Activated CD8-positive, alpha-beta T cell treated with anti-CD3 and anti-CD28 coated beads for 36 hours (primary cell): ENCODE data around the gene UMOD. TPM values are rescaled to one million over a fixed set of nuclear protein-coding genes. Genes with fewer than 3 reads are reported as not detected.

Source experiments
- ATAC-seq: fragments of 200-7000 bp; cut with Tn5 transposase; one replicate; pipeline ENCODE4 v1.10.0; 2021; ENCODE audit warnings: mild to moderate bottlenecking, moderate library complexity
- CTCF ChIA-PET: fragments of 350-600 bp; sonication (Branson Sonifier 250); formaldehyde crosslinking; loops from one replicate; lab custom pipeline; 2021; ENCODE audit warnings: antibody characterized with exemption; lab: Charles Lee
- POLR2A ChIA-PET: fragments of 350-600 bp; sonication (Branson Sonifier 250); formaldehyde crosslinking; loops from one replicate; lab custom pipeline; 2021; ENCODE audit warnings: antibody characterized with exemption; lab: Charles Lee
- DNase-seq: peaks from one replicate; pipeline ENCODE4 v3.0.0-alpha.2; 2020
- H3K27ac Mint-ChIP-seq: one replicate; pipeline ENCODE4 v1.8.0; 2021; ENCODE audit warnings: mild to moderate bottlenecking, mixed read lengths
- H3K27me3 Mint-ChIP-seq: one replicate; pipeline ENCODE4 v1.8.0; 2021; ENCODE audit warnings: mixed read lengths
- H3K36me3 Mint-ChIP-seq: one replicate; pipeline ENCODE4 v1.8.0; 2021; ENCODE audit warnings: low read depth, mixed read lengths
- H3K4me1 Mint-ChIP-seq: one replicate; pipeline ENCODE4 v1.8.0; 2021; ENCODE audit warnings: low read depth, mixed read lengths
- H3K4me3 Mint-ChIP-seq: one replicate; pipeline ENCODE4 v1.8.0; 2021; ENCODE audit warnings: mild to moderate bottlenecking, moderate library complexity, mixed read lengths
- H3K9me3 Mint-ChIP-seq: one replicate; pipeline ENCODE4 v1.8.0; 2021; ENCODE audit warnings: mixed read lengths
- intact Hi-C: fragments of 100-400 bp; cut with micrococcal nuclease; formaldehyde crosslinking; loops from one replicate; pipeline ENCODE4 v1.10.0; 2022
- total RNA-seq, 2 experiments: library from RNA; stranded (reverse); gene quantifications; one replicate each; pipeline ENCODE4 v1.2.3, GENCODE V29; 2021
- TF ChIP-seq, protein P1 (sequence below): fragments of 200-600 bp; IDR thresholded peaks from one replicate; pipeline ENCODE4 v1.8.0; 2022; ENCODE audit warnings: antibody characterized with exemption, mild to moderate bottlenecking

Gene UMOD
- total RNA-seq, 2 experiments from 2014 or later, result not detected

GRCh38 chr16:20397468-20398074, 45.1 kb upstream of the UMOD start:
- CTCF ChIA-PET, result no interaction called here
- H3K9me3 Mint-ChIP-seq, result no peaks in the 10 kb centered on the region
- TF ChIP-seq, protein P1, sequence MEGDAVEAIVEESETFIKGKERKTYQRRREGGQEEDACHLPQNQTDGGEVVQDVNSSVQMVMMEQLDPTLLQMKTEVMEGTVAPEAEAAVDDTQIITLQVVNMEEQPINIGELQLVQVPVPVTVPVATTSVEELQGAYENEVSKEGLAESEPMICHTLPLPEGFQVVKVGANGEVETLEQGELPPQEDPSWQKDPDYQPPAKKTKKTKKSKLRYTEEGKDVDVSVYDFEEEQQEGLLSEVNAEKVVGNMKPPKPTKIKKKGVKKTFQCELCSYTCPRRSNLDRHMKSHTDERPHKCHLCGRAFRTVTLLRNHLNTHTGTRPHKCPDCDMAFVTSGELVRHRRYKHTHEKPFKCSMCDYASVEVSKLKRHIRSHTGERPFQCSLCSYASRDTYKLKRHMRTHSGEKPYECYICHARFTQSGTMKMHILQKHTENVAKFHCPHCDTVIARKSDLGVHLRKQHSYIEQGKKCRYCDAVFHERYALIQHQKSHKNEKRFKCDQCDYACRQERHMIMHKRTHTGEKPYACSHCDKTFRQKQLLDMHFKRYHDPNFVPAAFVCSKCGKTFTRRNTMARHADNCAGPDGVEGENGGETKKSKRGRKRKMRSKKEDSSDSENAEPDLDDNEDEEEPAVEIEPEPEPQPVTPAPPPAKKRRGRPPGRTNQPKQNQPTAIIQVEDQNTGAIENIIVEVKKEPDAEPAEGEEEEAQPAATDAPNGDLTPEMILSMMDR, result no peak

GRCh38 chr16:20396846-20397467, 44.4 kb upstream of the UMOD start:
- H3K27me3 Mint-ChIP-seq, result no peaks in the 10 kb centered on the region
- TF ChIP-seq, protein P1, result no peak
- H3K4me1 Mint-ChIP-seq, result no peaks in the 10 kb centered on the region
- ATAC-seq (no peak), DNase-seq (no peak)
- intact Hi-C loops, result no loop called here
- H3K4me3 Mint-ChIP-seq, result no peak overlapping the region
- no peaks in the 10 kb centered on the region for H3K9me3 Mint-ChIP-seq
- H3K27ac Mint-ChIP-seq, result no peak overlapping the region
- ChIA-PET CTCF (interaction anchor here (4.4 kb wide), 1 partner anchor 12 kb away, joined by 32 read pairs; no protein-coding TSS in a partner anchor), POLR2A (no interaction called here)
- no peaks in the 10 kb centered on the region for H3K36me3 Mint-ChIP-seq

More at GRCh38 chr16:20397468-20398074, 45.1 kb upstream of the UMOD start:
- Mint-ChIP-seq H3K4me3 (no peak overlapping the region), H3K4me1 (no peaks in the 10 kb centered on the region), H3K27ac (no peak overlapping the region), H3K27me3 (no peaks in the 10 kb centered on the region), H3K36me3 (no peaks in the 10 kb centered on the region)
- DNase-seq (no peak), ATAC-seq (no peak)
- intact Hi-C loops, result no loop called here
- POLR2A ChIA-PET, result no interaction called here

- Mint-ChIP-seq H3K4me1 (no peaks in the 10 kb centered on the region), H3K4me3 (no peak overlapping the region), H3K9me3 (no peaks in the 10 kb centered on the region), H3K36me3 (no peaks in the 10 kb centered on the region), H3K27ac (no peak overlapping the region), H3K27me3 (no peaks in the 10 kb centered on the region)
- ATAC-seq, result no peak
- ChIA-PET POLR2A (no interaction called here), CTCF (interaction anchor here (4.4 kb wide), 1 partner anchor 11 kb away, joined by 32 read pairs; no protein-coding TSS in a partner anchor)
- TF ChIP-seq, protein P1, result no peak
- intact Hi-C loops, result no loop called here
- no peak for DNase-seq
Measured at GRCh38 chr16:20395946-20396345, 43.4 kb upstream of the UMOD start.

DNA sequence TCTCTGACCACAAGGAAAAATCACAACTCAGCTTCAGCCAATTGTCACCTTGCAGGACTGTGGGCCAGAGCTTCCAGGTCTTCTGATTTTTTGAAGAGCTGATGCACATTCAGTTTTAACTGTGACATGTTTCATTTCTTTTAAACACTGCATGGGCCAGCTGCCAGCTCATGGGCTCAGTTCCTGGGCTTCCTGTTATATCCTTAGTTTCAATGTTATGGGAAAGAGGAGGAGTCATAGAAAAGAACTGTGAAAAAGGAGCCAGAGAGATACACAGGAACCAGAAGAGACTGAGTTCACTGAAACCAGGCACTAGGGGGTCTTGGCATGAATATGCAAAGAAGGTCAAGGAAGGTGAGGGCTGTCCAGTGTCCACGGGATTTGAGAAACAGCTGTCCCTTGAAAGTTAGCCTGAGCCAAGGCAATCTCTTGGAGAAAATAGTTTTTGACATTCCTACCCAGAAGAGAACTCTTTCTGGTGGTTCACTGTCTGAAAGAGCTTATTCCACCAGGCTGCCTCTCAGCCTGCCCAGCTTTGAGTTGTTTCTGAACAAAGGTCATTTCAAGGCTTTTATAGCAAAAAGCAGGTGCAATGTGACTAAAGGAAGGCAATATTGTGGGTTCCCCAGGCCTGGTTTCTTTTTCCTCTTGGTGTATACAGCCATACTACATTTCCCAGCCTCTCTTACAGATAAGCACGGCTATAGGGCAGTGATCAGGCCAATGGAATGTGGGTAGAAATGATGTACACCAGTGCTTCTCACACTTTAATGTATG, 41.5 kb upstream of the UMOD start:
- Mint-ChIP-seq H3K36me3 (no peaks in the 10 kb centered on the region), H3K27ac (no peak overlapping the region), H3K27me3 (no peaks in the 10 kb centered on the region), H3K4me1 (no peaks in the 10 kb centered on the region), H3K9me3 (no peaks in the 10 kb centered on the region), H3K4me3 (no peak overlapping the region)
- POLR2A ChIA-PET, result interaction anchor here (0.6 kb wide), 1 partner anchor 118 kb away, joined by 3 read pairs; no protein-coding TSS in a partner anchor
- CTCF ChIA-PET, result interaction anchor here (4.4 kb wide), 1 partner anchor 9 kb away, joined by 32 read pairs; no protein-coding TSS in a partner anchor
- ATAC-seq (no peak), DNase-seq (no peak)
- intact Hi-C loops, result no loop called here
- TF ChIP-seq, protein P1, result no peak
